Stimulated activated naive CD4-positive, alpha-beta T cell (primary cell): ENCODE data around the gene CDH12.

Experiments
- DNase-seq, 6 experiments: peaks; one replicate each; lab custom pipeline; 2025; lab: John Stamatoyannopoulos, UW

Gene CDH12

GRCh38 chr5:21709770-21710169 is 1143.4 kb downstream of the CDH12 start:
- no peak for DNase-seq

GRCh38 chr5:21704974-21705668 is 1148.0 kb downstream of the CDH12 start:
- DNase-seq: no peak

- no peak for DNase-seq
Measured at GRCh38 chr5:21701317-21701716, 1151.8 kb downstream of the CDH12 start.
